ENCODE data around the gene SYNPO. TPM values are rescaled to one million over a fixed set of nuclear protein-coding genes. Genes with fewer than 3 reads are reported as not detected.

Gene SYNPO
- total RNA-seq, 4 donors from 2014 or later = 20.4 to 54.0 (median 39.3) TPM

GRCh38 chr5:150625164-150625535 is 15.3 kb upstream of the SYNPO start:
- no peak for TF ChIP-seq CTCF (IDR thresholded peaks at IDR 0.05)
- no peak for TF ChIP-seq EP300 (IDR thresholded peaks at IDR 0.05)
- no peak for TF ChIP-seq POLR2AphosphoS5 (IDR thresholded peaks at IDR 0.05)
- no peak for TF ChIP-seq POLR2A (IDR thresholded peaks at IDR 0.05; ENCODE audit: low read depth)
- Histone ChIP-seq H3K27ac (replicated peaks in 1 of 4) (peak overlapping the region; percentile 84 to 94 (median 86)), H3K27me3 (no peaks in the 10 kb centered on the region), H3K36me3 (peaks cover 0 to 8% (median 0%) of the 10 kb centered on the region in 4 donors), H3K4me1 (peaks cover 52 to 76% (median 68%) of the 10 kb centered on the region in 4 donors), H3K4me3 (peak overlapping the region; percentile 63 to 93 (median 77)), H3K9me3 (no peaks in the 10 kb centered on the region)
- DNase-seq (ENCODE audit: extremely low spot score) = no peak
- no CpG with 5 or more reads among the region's 19 CpGs for WGBS
- intact Hi-C loops (cut with DNase I) = no loop called here

- intact Hi-C loops (cut with DNase I) = no loop called here
- H3K27me3 ChIP-seq = no peaks in the 10 kb centered on the region
- peak overlapping the region; percentile 84 to 94 (median 86) for H3K27ac ChIP-seq (replicated peaks in 1 of 4)
- no peak for DNase-seq (ENCODE audit: extremely low spot score)
- WGBS = 71% methylated on average over 8 of the region's 10 CpGs
- H3K4me1 ChIP-seq = peaks cover 56 to 82% (median 76%) of the 10 kb centered on the region in 4 donors
- H3K36me3 ChIP-seq = peaks cover 0 to 10% (median 0%) of the 10 kb centered on the region in 4 donors
- TF ChIP-seq POLR2A (IDR thresholded peaks at IDR 0.05; ENCODE audit: low read depth) (no peak), POLR2AphosphoS5 (IDR thresholded peaks at IDR 0.05) (no peak), CTCF (IDR thresholded peaks at IDR 0.05) (no peak), EP300 (IDR thresholded peaks at IDR 0.05) (no peak)
- H3K9me3 ChIP-seq = no peaks in the 10 kb centered on the region
- peak overlapping the region; percentile 63 to 93 (median 77) for H3K4me3 ChIP-seq
These were observed 14.4 kb upstream of the SYNPO start for GRCh38 chr5:150625831-150626746.

DNA sequence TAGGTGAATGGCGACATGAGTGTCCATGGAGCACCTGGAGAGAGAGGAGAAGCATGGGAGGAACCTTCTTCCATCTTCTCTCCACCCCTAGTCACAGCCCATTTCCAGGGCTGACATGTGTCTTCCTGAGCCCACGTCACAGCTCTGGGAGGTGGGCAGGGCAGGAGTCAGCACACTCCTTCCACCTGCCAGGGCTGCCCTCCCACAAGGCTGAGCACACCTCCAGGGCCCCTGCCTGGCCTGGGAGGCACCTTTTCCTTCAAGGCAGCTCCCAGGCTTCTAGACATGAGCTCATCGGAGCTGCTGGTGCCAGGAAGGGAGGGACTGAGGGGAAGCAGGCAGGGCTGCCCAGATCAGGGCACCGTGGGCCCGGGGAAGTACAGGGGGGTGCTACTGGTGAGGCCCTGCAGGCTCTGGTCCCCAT is 13.6 kb upstream of the SYNPO start:
- H3K27ac ChIP-seq (replicated peaks in 1 of 4) = peak overlapping the region; percentile 84 to 94 (median 86)
- no peak for DNase-seq (ENCODE audit: extremely low spot score)
- TF ChIP-seq POLR2A (IDR thresholded peaks at IDR 0.05; ENCODE audit: low read depth) (no peak), POLR2AphosphoS5 (IDR thresholded peaks at IDR 0.05) (peak; percentile 50 to 61)
- peaks cover 64 to 81% (median 79%) of the 10 kb centered on the region in 4 donors for H3K4me1 ChIP-seq
- H3K27me3 ChIP-seq = no peaks in the 10 kb centered on the region
- H3K4me3 ChIP-seq = peak overlapping the region; percentile 63 to 93 (median 77)
- no peaks in the 10 kb centered on the region for H3K9me3 ChIP-seq
- WGBS = 47% methylated on average over 4 of the region's 5 CpGs
- H3K36me3 ChIP-seq = peaks cover 0 to 16% (median 0%) of the 10 kb centered on the region in 4 donors
- intact Hi-C loops (cut with DNase I) = no loop called here

GRCh38 chr5:150627731-150628545 is 12.5 kb upstream of the SYNPO start:
- no peak for DNase-seq (ENCODE audit: extremely low spot score)
- intact Hi-C loops (cut with DNase I) = no loop called here
- Histone ChIP-seq H3K4me1 (peaks cover 74 to 92% (median 85%) of the 10 kb centered on the region in 4 donors), H3K9me3 (no peaks in the 10 kb centered on the region), H3K4me3 (peak overlapping the region in 1 of 4 donors; percentile 93), H3K27ac (replicated peaks in 1 of 4) (peak overlapping the region; percentile 84 to 94 (median 86)), H3K36me3 (peaks cover 0 to 21% (median 0%) of the 10 kb centered on the region in 4 donors), H3K27me3 (no peaks in the 10 kb centered on the region)
- WGBS = 69% methylated on average over 2 of the region's 5 CpGs
- TF ChIP-seq EP300 (IDR thresholded peaks at IDR 0.05) (no peak), POLR2A (IDR thresholded peaks at IDR 0.05; ENCODE audit: low read depth) (no peak)

- H3K4me1 ChIP-seq = peaks cover 69 to 87% (median 76%) of the 10 kb centered on the region in 4 donors
- intact Hi-C loops (cut with DNase I) = no loop called here
- no peaks in the 10 kb centered on the region for H3K9me3 ChIP-seq
- no peaks in the 10 kb centered on the region for H3K27me3 ChIP-seq
- no peak for TF ChIP-seq EP300 (IDR thresholded peaks at IDR 0.05)
- TF ChIP-seq CTCF (IDR thresholded peaks at IDR 0.05) = no peak
- TF ChIP-seq POLR2AphosphoS5 (IDR thresholded peaks at IDR 0.05) = no peak
- TF ChIP-seq POLR2A (IDR thresholded peaks at IDR 0.05; ENCODE audit: low read depth) = no peak
- WGBS = 86% methylated on average over 11 of the region's 12 CpGs
- H3K4me3 ChIP-seq = no peak overlapping the region
- peak overlapping the region; percentile 23 to 85 (median 66) for H3K27ac ChIP-seq (replicated peaks in 1 of 4)
- H3K36me3 ChIP-seq = peaks cover 0 to 27% (median 0%) of the 10 kb centered on the region in 4 donors
- DNase-seq (ENCODE audit: extremely low spot score) = no peak
These were observed 11.4 kb upstream of the SYNPO start for GRCh38 chr5:150628936-150629485.
